Inflammatory macrophage treated with lipopolysaccharide for 1 hour (primary cell): ENCODE measurements around the gene CLDN20.
"Not testable (repeated sequence)": the region's sequence is repeated elsewhere in the genome, so short reads cannot be mapped to it uniquely, and the experiment has no call there.

ENCODE experiments used
- DNase-seq, 2 donors: peaks; one replicate each; pipeline ENCODE4 v3.0.0-alpha.2; 2020 to 2022

CLDN20 gene

DNA sequence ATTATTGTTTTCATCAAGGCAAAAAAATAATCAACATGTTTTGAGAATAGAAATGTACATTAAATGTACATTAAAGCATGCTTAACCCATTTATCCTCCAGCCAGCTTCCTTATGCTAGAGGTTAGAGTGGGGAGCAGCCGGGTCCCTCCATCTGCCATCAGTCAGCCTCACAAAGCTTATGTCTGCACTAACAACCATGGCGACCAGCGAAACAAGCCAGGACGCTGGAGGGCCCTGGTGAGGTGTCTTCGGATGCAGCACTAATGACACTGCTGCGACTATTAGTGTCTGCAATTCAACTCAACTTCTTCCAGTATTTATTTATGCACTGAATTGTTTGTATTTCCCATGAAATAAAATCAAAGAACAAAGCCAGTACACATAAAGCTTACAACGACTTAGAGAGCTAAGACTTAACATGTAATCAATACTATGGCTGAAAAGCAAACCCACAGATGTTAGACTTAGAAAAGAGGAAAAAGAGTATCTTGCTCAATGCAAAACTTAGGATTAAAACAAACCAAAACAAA lies 6.8 kb downstream of the CLDN20 start:
- no peak for DNase-seq

- no peak for DNase-seq
These were observed 7.3 kb downstream of the CLDN20 start for GRCh38 chr6:155271145-155271544.

DNA sequence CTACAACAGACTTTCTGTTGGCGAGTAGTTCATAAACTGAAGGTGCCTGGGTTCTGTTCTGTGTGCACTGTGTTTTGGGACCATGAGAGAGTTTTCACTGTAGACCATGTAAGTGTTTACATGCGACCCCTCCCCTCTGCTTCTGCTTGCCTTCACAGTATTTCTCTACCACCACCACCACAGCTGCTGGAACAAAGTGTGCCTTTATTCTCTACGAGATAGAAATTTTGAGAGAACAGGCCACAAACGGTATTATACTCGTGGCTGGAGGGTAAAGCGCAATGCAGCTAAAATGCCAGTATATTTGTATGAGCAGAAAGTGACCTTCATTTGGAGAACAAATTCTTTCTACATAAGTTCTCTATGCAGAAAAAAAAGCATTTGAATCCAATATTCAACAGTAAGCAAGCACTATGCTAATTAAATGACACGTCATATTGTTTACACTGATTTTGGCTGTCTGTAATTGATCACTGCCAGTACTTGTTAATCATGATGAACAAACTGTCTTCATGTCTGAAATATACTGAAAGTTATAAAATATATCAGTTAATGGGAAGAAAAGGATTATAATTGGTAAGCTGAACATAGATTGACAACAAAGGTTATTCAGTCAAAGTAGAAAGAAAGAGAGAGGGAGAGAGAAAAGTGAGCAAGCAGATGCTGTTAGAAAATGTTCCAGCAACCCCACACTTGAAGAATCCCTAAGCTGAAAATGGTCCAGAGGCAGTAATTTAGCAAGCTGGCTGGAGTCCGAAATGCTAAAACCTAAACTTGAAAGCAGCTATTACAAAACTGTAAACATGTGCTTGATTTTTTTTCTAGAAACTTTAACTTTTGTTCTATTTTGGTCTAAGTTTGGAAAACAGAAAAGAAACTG lies 8.8 kb downstream of the CLDN20 start:
- DNase-seq, result no peak

- no peak for DNase-seq
These were observed 9.6 kb downstream of the CLDN20 start for GRCh38 chr6:155273431-155273830.

GRCh38 chr6:155274106-155274505 lies 10.3 kb downstream of the CLDN20 start:
- no peak for DNase-seq

GRCh38 chr6:155274533-155274932 lies 10.7 kb downstream of the CLDN20 start:
- no peak for DNase-seq

DNA sequence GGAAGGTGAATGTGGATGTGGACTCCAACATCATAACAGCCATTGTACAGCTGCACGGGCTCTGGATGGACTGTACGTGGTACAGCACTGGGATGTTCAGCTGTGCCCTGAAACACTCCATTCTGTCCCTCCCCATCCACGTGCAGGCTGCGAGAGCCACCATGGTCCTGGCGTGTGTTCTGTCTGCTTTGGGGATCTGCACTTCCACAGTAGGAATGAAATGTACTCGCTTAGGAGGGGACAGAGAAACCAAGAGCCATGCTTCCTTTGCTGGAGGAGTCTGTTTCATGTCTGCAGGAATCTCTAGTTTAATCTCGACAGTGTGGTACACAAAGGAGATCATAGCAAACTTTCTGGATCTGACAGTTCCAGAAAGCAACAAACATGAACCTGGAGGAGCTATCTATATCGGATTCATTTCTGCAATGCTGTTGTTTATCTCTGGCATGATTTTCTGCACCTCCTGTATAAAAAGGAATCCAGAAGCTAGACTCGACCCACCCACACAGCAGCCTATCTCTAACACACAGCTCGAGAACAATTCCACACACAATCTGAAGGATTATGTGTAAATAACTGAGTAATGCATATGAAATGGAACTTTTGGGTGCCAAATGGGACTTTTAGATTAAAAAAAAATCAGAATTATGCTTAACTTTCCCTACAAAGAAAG lies 12.1 kb downstream of the CLDN20 start:
- DNase-seq, result no peak

GRCh38 chr6:155276638-155277037 lies 12.8 kb downstream of the CLDN20 start:
- no peak for DNase-seq

DNA sequence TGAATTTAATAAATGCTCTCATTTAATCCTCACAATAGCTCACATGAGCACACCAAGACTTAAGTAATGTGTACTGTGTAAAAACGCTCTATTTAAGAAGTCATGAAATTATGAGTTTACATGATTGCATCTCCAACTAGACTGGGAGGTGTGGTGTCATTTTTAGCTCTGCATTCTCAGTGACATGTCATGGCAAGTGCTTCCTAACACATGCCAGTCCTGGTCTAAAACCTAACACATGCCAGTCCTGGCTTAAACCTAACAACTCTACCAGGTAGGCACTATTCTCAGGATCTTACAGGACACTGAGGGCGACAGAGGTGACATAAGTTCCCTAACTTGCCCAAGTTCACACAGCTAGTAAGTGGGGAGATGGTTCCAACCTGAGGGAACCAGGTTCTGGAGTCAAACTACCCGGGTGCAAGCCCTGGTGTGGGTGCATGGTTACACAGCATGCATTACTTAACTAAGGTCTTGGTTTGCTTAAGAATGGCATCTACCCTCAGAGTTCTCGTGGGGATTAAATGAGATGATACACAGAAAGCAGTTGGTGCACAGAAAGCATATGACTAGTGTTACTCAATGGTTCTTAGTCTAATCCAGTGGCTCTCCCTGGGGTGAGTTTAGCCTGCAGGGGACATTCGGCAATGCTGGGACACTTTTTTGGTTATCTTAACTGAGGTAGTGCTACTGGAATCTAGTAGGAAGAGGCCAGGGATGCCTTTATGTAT lies 14.7 kb downstream of the CLDN20 start:
- no peak for DNase-seq

GRCh38 chr6:155284775-155285174 lies 21.0 kb downstream of the CLDN20 start:
- DNase-seq, result no peak

- no peak for DNase-seq
These were observed 23.9 kb downstream of the CLDN20 start for GRCh38 chr6:155287762-155288161.

- no peak for DNase-seq
These were observed 26.7 kb downstream of the CLDN20 start for GRCh38 chr6:155290491-155290890.

GRCh38 chr6:155291291-155291690 lies 27.5 kb downstream of the CLDN20 start:
- no peak for DNase-seq

DNA sequence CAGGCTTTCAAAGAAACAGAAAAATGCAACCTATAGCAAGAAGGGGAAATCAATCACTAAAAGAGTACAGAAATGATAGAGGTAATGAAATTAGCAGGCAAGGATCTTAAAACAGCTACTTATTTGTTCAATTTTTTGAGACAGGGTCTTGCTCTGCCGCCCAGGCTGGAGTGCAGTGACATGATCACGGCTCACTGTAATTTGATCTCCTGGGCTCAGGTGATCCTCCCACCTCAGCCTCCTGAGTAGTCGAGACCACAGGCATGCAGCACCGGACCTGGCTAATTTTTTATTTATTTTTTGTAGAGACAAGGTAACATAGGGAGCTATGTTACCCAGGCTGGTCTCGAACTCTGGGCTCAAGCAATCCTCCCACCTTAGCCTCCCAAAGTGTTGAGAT lies 28.9 kb downstream of the CLDN20 start:
- no peak for DNase-seq

- no peak for DNase-seq
These were observed 33.9 kb downstream of the CLDN20 start for GRCh38 chr6:155297669-155298068.

DNA sequence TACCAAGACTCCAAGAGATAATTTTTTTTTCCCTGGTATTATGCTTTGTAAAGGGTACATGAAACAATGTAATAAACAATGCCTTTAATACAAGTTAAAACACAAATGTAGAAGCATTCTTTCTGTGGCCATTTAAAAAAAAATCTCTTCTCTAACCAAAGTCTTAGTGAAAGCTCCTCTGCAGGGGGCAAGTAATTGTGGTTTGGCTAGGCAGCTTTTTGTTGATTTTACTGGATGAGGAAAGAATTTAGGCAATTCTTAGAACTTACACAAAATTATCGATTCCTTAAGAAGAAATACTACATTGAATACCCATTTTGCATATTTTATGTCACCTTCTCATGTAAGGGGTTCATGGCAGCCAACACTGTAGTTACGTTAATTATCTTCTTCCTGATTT lies 38.1 kb downstream of the CLDN20 start:
- no peak for DNase-seq

DNA sequence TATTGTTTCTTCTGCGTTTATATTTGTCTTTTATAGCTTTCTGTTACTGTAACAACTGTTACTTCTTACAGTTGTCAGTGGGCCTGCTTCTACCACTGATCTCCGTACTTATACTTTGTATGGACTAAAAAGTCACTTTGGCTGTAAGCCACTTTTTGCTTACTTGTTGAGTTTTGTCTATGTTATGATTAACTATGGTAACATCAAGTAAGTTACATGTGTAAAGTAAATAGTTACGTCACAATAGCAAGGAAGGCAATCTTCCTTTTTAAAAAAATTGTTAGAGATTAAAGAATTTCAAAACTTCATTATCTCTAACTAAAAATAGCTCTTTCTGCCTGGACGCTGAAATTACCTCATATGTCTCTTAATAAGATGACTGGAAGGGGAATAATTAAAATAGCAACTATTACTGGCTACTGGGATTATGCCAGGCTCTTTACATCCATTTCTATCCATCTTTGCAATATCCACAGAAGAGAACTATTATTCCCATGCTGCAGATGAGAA lies 39.6 kb downstream of the CLDN20 start:
- no peak for DNase-seq

- no peak for DNase-seq
These were observed 43.1 kb downstream of the CLDN20 start for GRCh38 chr6:155306958-155307357.

- no peak for DNase-seq
These were observed 45.3 kb downstream of the CLDN20 start for GRCh38 chr6:155309150-155309549.

DNA sequence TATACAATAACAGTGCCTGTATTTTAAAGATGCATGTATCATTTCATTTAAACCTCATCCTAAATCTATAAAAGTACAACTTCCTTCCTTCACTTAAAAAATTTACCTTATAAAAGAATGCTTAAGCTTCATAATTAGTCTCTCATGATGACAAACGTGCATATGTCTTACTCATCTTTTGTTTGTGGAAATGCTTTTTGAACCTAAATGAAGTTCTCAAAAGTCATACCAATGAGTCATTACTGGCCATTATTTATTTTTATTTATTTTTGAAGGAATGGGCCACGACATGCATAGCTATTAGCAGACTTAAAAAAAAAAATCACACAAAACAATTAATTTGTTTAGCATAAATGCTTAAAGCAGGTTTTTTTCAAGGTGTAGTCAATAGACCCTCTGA lies 46.8 kb downstream of the CLDN20 start:
- DNase-seq, result no peak

DNA sequence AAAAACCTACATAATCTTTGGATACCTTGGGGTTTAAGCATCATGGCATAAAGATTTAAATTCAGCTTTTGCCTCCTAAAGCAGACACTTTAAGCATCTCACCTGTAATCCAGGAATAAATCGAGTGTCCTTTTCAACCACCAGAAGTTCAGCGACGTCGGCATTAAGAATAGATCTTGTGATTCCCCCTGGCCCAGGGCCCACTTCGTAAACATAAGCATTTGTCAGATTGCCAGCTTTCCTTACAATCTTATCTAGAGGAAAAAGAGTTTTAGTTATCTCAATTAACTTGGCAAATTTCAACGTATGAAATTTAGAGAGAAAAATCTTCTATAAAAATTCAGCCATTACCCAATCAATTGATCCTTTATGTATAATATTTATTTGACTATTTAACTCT lies 47.3 kb downstream of the CLDN20 start:
- DNase-seq, result no peak

- DNase-seq, result no peak
These were observed 47.8 kb downstream of the CLDN20 start for GRCh38 chr6:155311583-155311982.

- DNase-seq, result not testable (repeated sequence)
These were observed 49.1 kb downstream of the CLDN20 start for GRCh38 chr6:155312950-155313349.
